ENCODE data around the gene TRIM34. TPM values are rescaled to one million over a fixed set of nuclear protein-coding genes. Genes with fewer than 3 reads are reported as not detected.

Gene TRIM34
- total RNA-seq, 2 donors from 2014 or later = 0.68 to 1.2 TPM

GRCh38 chr11:5658318-5658717 lies 33.5 kb downstream of the TRIM34 start:
- no peaks in the 10 kb centered on the region for H3K36me3 ChIP-seq (ENCODE audit: control insufficient read depth, insufficient read depth, low read length)
- H3K4me1 Mint-ChIP-seq = no peaks in the 10 kb centered on the region
- 94 to 95% methylated on average over 5 of the region's 5 CpGs for WGBS, 2 experiments (ENCODE audit: insufficient coverage in 1 of 2, insufficient read length in 1 of 2)
- no peak overlapping the region for H3K4me3 ChIP-seq (ENCODE audit: low read length)
- no peak overlapping the region for H3K27ac Mint-ChIP-seq
- H3K9me3 Mint-ChIP-seq = peaks cover 12% of the 10 kb centered on the region
- H3K27ac ChIP-seq (ENCODE audit: low read depth, low read length) = no peak overlapping the region
- H3K27me3 ChIP-seq (ENCODE audit: control insufficient read depth, insufficient read depth, low read length, poor library complexity, severe bottlenecking) = no peaks in the 10 kb centered on the region
- DNase-seq = no peak
- TF ChIP-seq CTCF (conservative IDR thresholded peaks at IDR 0.05) = peak; percentile 47
- no peaks in the 10 kb centered on the region for H3K4me1 ChIP-seq (ENCODE audit: control insufficient read depth, insufficient read depth, low read length)
- H3K36me3 Mint-ChIP-seq (ENCODE audit: low read depth) = peaks cover 1% of the 10 kb centered on the region
- H3K27me3 Mint-ChIP-seq (ENCODE audit: insufficient read depth) = no peaks in the 10 kb centered on the region
- H3K4me3 Mint-ChIP-seq = no peak overlapping the region
- no peak overlapping the region for H3K9ac ChIP-seq (ENCODE audit: extremely low read depth, low read length, poor library complexity, severe bottlenecking)
- no peaks in the 10 kb centered on the region for H3K9me3 ChIP-seq (ENCODE audit: control insufficient read depth, low read length)

GRCh38 chr11:5663511-5663910 lies 38.7 kb downstream of the TRIM34 start:
- H3K9me3 Mint-ChIP-seq = no peaks in the 10 kb centered on the region

GRCh38 chr11:5665051-5665570 lies 40.3 kb downstream of the TRIM34 start:
- Histone ChIP-seq H3K4me3 (ENCODE audit: low read length) (no peak overlapping the region), H3K9ac (ENCODE audit: extremely low read depth, low read length, poor library complexity, severe bottlenecking) (no peak overlapping the region), H3K9me3 (ENCODE audit: control insufficient read depth, low read length) (no peaks in the 10 kb centered on the region), H3K36me3 (ENCODE audit: control insufficient read depth, insufficient read depth, low read length) (peaks cover 15% of the 10 kb centered on the region), H3K27me3 (ENCODE audit: control insufficient read depth, insufficient read depth, low read length, poor library complexity, severe bottlenecking) (no peaks in the 10 kb centered on the region), H3K4me1 (ENCODE audit: control insufficient read depth, insufficient read depth, low read length) (no peaks in the 10 kb centered on the region), H3K27ac (ENCODE audit: low read depth, low read length) (no peak overlapping the region)
- peaks cover 36% of the 10 kb centered on the region for H3K36me3 Mint-ChIP-seq (ENCODE audit: low read depth)
- H3K9me3 Mint-ChIP-seq = no peaks in the 10 kb centered on the region
- no peak for DNase-seq
- no peak overlapping the region for H3K27ac Mint-ChIP-seq
- no peak overlapping the region for H3K4me3 Mint-ChIP-seq
- no peaks in the 10 kb centered on the region for H3K27me3 Mint-ChIP-seq (ENCODE audit: insufficient read depth)
- 96 to 98% methylated on average over 3 to 4 of the region's 4 CpGs for WGBS, 2 experiments (ENCODE audit: insufficient coverage in 1 of 2, insufficient read length in 1 of 2)
- TF ChIP-seq CTCF (conservative IDR thresholded peaks at IDR 0.05) = no peak
- peaks cover 8% of the 10 kb centered on the region for H3K4me1 Mint-ChIP-seq

More at GRCh38 chr11:5663511-5663910, 38.7 kb downstream of the TRIM34 start:
- Mint-ChIP-seq H3K4me1 (peaks cover 8% of the 10 kb centered on the region), H3K4me3 (no peak overlapping the region), H3K27ac (no peak overlapping the region), H3K36me3 (ENCODE audit: low read depth) (peaks cover 25% of the 10 kb centered on the region), H3K27me3 (ENCODE audit: insufficient read depth) (no peaks in the 10 kb centered on the region)
- Histone ChIP-seq H3K4me3 (ENCODE audit: low read length) (no peak overlapping the region), H3K27me3 (ENCODE audit: control insufficient read depth, insufficient read depth, low read length, poor library complexity, severe bottlenecking) (no peaks in the 10 kb centered on the region), H3K9ac (ENCODE audit: extremely low read depth, low read length, poor library complexity, severe bottlenecking) (no peak overlapping the region), H3K9me3 (ENCODE audit: control insufficient read depth, low read length) (no peaks in the 10 kb centered on the region), H3K27ac (ENCODE audit: low read depth, low read length) (no peak overlapping the region), H3K4me1 (ENCODE audit: control insufficient read depth, insufficient read depth, low read length) (no peaks in the 10 kb centered on the region), H3K36me3 (ENCODE audit: control insufficient read depth, insufficient read depth, low read length) (peaks cover 6% of the 10 kb centered on the region)
- 100% methylated on average over 1 of the region's 2 CpGs; no CpG with 5 or more reads in 1 of the 2 experiments for WGBS, 2 experiments (ENCODE audit: insufficient coverage in 1 of 2, insufficient read length in 1 of 2)
- TF ChIP-seq CTCF (conservative IDR thresholded peaks at IDR 0.05) = no peak
- DNase-seq = no peak

All from endodermal cell (in vitro differentiated cells).